ENCODE measurements around the gene TMEM145.
"Not testable (repeated sequence)": the region's sequence is repeated elsewhere in the genome, so short reads cannot be mapped to it uniquely, and the experiment has no call there.

TMEM145 gene

DNA sequence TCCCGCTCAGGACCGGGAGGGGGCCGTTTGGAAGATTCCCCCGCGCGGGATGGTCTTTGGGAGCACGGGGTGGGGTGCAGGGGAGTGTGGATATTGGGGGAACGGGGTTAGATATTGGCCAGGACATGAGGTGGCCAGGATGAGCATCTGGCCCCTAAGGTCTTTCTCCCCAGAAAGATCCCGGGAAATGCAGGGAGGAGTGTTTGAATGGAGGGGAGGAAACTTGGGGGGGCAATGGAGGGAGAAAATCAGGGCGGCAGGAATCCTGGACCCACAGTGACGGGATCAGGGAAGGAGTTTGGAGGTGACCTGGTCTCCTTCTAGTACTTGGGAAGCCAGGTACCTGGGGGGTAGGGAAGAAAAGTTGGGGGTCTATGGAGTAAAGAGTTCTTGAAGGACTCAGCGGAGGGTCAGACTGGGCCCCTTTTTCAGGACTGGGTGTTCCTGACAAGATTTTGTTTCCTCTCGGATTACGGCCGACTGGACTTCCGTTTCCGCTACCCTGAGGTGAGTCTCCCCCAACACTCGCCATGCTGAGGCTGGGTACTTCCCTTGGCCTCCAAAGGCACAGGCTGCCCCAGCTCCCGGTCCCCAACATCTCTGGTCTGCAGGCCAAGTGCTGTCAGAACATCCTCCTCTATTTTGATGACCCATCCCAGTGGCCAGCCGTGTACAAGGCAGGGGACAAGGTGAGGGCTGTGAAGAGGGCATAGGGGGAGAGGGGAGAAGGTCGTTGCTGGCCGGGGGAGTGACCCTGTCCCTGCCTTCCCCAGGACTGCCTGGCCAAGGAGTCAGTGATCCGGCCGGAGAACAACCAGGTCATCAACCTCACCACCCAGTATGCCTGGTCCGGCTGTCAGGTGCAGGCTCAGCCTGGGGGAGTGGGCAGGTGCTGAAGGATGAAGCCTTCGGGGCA, 989 bp downstream of the TMEM145 start:
- DNase-seq = no peak

DNA sequence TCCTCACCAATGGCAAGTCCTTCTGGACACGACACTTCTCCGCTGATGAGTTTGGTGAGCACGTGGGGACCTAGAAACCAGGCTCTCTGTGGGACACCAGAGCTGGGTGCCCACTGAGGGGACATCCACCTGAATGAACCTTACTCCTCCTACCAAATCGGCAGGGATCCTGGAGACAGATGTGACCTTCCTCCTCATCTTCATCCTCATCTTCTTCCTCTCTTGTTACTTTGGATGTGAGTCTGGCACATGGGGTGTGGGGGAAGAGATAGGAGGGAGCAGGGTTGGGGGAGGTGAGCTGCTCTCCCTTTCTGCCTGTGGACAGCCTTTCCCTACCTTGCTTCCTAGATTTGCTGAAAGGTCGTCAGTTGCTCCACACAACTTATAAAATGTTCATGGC, 1.9 kb downstream of the TMEM145 start:
- DNase-seq = no peak

DNA sequence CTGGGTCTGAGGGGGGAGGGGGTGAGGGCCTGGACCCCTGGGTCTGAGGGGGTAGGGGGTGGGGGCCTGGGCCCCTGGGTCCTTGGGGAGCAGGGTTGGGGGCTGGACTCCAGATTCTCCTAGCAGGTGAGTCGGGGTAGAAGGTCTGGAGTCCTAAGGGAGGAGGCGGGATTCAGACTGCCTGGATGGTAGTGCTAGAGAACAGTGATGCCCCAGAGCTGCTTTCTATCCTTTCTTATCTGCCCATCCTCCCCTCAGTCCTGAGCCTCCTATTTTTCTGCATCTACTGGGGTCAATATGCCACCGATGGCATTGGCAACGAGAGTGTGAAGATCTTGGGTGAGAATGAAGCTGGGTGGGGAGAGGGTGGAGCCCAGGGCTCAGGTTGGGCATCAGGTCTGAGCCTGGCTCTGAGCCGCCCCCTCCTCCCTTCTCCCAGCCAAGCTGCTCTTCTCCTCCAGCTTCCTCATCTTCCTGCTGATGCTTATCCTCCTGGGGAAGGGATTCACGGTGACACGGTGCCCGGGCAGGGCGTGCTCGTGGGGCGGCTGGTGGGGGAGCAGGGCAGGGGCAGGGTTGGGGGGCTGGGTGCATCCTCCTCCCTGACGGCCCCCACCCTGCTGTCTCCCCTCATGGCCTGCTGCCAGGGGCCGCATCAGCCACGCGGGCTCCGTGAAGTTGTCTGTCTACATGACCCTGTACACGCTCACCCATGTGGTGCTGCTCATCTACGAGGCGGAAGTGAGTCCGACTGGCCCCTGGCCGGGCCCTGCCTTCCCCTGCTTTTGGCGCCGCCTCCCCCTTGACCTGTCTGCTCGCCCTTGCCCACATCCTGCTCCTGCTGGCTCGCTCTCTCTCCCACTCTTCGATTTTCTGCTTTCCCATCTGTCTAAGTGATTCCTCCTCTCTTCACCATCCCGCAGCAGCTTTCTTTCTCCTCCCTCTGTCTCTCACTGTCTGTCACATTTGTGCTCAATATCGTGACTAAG, 3.4 kb downstream of the TMEM145 start:
- peak in 4 of 56 donors; percentile 6 to 19 (median 14) for DNase-seq

DNA sequence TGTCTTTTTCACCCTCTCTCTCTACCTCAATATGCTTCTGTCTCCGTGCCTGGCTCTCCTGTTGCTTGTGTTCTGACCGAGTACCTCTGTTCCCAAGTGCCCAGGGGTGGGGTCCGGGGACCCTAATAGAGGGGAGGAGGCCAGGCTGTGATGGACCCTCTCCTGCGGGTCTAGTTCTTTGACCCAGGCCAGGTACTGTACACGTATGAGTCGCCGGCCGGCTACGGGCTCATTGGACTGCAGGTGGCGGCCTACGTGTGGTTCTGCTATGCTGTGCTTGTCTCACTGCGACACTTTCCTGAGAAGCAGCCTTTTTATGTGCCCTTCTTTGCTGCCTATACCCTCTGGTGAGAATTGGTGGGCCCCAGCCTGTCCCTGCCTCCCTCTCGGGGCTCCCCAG, 4.4 kb downstream of the TMEM145 start:
- no peak for DNase-seq

DNA sequence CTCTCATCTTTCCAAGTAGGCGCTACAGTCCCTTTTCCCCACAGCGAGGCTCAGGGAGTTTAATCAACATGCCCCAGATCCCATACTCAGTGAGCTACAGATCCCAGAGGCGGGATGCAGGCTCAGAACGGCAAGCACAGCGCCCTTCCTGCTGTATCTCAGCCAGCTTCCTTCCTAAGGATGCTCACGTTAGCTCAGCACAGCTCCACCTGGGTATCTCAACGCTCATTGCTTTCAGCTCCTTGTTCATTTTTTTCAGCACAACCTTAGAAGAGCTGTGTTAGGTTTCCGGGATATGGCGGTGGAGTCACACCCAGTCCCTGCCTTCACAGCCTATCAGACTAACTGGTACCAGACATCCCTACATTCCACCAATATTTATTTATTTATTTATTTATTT, 9.2 kb downstream of the TMEM145 start:
- DNase-seq = peak in 9 of 56 donors; percentile 6 to 33 (median 15)

DNA sequence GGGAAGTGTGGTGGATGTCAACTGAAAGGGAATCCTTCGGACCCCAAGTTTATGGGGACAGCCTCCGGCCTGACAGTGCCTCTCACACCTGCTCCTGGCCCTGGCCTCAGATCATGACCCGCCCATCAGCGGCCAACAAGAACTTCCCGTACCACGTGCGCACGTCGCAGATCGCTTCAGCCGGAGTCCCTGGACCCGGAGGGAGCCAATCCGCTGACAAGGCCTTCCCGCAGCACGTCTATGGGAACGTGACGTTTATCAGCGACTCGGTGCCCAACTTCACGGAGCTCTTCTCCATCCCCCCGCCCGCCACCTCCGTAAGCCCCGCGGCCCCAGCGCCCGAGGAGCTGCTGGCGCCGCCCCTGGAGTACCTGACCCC, 10.4 kb downstream of the TMEM145 start:
- DNase-seq = no peak

DNA sequence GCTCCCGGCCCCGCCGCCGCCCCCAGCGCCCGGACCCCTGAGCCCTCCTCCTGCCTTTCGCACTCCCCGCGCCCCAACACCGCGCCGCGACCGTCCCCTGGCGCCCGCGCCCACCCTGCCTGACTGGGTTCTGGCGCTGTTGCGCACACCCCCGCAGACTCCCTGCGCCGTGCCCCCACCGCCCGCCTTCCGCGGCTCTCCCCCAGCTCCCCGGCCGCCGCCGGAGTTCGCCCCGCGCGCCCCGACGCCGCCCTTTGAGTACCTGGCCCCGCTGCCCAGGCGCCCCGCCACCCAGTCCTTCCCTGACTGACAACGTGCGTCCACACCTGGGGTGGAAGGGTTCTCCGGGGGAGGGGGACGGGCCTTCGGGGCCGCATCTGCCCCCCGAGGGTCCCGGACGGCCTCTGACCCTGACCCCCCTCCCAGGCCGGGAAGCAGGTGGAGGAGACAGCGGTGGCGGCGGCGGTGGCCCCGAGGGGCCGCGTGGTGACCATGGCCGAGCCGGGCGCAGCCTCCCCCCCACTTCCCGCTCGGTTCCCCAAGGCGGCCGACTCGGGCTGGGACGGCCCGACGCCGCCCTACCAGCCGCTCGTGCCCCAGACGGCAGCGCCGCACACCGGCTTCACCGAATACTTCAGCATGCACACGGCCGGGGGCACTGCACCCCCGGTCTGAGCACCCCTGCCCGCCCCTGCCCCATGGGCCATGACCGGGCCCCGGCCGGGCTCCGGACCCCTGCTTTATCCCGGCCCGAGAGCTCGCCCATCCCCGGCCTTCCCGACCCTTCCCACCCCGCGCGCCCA, 10.9 kb downstream of the TMEM145 start:
- DNase-seq = peak in 5 of 56 donors; percentile 1 to 23 (median 12)

DNA sequence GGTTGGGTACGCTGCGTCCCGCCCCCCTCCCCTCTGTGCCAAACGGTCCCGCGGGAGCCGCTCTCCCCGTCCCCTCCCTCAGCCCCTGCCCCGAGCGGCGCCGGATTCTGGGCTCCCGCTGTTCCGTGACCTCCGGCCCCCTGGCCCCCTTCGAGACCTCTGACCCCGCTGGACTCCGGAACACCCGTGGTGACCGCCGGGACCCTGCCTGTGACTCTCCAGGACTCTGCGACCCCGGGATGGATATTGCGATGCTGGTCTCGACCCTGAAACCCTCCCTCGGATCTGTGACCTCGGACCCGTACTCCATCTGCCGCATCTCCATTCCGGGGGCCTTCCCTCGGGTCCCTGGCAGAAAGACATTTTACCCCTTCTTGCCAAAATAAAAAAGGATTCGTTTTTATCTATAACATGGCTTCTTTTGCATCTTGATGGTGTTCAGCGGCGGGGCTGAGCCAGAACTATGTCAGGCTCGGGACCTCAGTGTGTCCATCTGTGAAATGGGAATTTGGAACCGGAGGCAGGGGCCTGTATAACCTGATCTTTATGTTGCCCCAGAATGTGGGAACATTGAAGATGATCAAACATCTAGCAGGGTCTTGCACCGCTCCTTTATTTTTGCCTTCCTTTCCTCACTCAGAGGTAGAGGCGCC, 11.7 kb downstream of the TMEM145 start:
- peak in 1 of 56 donors; percentile 37 for DNase-seq

DNA sequence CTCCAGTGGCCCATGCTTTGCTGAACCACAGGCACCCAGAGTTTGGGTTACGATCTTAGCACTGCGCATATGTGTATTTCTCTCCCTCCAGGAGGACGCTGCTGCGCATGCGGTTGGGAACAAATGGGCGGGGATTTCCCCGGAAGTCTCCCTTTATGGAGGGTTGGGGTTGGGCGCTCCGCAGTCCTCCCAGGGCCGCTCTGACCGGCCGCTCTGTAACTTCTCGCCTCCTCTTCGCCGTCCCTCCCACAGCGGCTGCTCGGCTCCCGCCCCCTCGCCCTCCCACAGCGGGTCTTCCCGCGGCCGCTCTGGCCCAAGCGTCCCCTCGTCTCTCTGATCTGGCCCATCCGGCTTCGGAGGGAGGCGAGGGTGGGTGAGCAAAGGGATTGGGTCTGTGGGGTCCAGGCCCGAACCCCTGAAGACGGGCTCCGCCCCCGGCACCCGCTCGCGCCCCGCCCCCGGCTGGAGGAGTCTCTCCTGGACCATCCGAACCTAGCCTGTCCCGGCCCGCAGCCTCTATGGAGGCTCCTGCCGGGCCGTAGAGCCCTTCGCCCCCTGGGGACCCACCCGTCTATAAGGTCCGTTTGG, 12.3 kb downstream of the TMEM145 start, which contains the start of gene MEGF8:
MEGF8 (plus strand) TSS at position 328 of the 588 bp plus-strand sequence. CDS start 609 bp downstream, outside the sequence.
- DNase-seq = peak; percentile 75 to 99 (median 97)

DNA sequence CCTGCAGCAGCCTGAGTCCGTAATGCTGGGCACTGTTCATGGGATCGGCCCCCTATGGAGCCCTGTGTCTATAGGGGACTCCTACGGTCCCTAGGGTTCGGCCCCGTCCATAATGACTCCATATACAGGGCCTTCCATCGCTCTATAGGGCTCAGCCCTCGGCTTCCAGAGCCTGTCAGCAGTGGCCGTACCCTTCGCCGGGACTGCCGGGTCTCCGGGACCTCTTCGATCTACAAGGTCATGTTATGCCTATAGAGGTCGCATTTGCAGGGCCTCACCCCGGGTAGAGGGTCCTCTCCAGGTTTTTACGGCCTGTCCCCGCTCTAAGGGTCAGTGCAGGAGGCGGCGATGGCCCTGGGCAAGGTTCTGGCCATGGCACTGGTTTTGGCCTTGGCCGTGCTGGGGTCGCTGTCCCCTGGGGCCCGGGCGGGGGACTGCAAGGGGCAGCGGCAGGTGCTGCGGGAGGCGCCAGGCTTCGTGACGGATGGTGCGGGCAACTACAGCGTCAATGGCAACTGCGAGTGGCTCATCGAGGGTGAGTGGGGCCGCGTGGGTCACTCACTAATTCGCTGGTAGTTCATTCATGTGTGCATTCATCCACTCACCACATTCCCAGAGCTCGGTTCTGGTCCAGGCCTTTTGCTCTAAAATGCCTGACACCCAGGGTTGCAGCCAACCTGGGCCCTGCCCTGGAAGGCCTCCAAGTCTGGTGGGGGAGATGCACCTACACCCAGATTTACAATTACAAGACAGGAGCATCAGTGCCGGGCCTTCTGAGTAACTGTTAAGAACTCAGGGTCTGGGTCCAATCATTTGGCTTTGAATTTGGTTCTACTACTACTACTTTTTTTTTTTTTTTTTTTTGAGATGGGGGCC, 13.0 kb downstream of the TMEM145 start:
- peak in 9 of 56 donors; percentile 10 to 58 (median 51) for DNase-seq

DNA sequence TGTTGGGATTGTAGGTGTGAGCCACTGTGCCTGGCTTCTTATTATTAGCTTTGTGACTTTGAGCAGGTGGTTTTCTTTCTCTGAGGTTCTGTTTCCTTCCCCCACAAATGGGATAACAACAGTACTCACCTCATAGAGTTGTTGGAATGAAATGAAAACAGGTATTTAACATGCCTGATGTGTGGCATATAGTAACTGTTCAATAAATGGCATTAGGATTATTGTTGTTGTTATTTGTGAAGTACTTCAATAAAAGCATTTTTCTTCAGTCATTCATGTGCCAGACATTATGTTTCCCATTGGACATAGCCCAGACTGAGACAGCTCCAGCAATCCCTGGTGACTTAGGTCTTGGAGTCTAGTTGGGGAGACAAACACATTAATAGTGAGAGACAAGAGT, 13.9 kb downstream of the TMEM145 start:
- no peak for DNase-seq

DNA sequence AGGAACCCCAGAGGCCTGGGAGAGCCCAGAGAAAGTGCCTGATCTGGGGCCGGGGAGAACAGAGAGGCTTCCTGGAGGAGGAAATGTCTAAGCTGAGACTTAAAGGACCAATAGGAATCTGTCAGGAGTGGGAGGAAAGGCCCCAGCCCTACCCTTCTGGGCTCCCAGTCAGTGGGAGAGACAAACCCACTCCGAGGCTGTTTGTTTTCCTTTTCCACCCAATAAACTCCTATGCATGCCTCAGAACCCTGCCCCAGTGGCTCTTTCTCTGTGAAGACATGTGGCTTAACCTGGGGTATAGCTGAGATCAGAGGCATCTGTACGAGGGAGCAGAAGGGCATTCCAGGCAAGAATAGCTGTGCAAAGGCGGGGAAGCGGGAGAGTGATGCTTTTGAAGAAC, 14.3 kb downstream of the TMEM145 start:
- no peak for DNase-seq

DNA sequence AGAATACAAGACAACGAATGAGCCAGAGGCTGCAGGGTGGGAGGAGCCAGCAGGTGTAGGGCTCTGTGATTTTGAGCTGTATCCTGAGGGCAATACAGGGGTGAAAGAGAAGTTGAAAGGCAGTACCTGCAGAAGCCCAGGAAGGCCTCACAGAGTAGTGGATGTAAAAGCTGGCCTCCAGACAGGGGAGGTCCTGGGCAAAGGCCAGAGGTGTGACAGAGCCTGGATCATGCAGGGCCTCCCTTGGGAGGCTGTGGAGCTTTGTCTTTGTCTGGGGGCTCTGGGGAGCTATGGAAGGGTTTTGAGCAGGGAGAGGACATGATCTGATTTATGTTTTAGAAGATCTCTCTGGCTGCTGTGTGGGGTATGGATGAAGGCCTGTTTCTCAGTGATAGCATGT, 15.0 kb downstream of the TMEM145 start:
- no peak for DNase-seq

DNA sequence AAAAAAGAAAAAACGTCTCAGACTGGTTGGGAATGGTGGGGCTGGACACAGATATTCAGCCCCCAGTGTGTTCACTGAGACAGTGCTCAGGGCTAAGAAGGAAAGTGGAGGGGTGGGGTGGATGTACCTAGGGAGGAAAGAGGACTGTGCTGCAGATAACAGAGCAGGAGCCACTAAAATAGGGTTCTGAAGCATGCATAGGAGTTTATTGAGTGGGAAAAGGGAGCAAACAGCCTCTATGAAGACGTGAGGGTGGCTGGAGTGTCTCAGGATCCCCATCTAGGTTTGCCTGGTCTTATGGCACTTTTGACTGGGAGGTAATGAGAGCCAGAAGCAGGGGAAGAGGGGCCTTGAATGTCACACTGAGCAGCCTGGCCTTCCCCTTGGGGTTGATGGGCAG, 15.7 kb downstream of the TMEM145 start:
- DNase-seq = no peak

DNA sequence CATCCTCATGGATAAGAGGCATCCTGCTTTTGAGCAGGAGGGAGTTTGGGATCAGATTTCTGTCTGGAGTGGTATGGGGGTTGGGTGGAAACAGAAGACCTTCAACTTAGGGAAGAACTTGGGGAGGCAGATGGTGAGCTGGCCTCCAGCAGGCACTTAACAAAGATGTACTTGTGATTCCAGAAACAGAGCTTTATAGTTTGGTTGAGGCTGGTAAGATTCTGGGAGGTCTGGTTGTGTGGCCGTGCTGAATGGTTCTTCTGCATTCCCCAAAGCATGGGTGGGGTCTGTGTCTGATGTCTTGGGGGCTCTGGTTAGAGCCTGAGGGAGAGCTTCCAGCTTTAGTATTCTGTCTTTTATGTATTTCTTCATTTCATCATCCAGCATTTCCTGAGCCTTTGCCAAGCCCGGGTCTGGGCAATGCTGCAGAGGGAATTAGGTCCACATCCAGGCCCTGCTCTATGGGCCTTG, 17.2 kb downstream of the TMEM145 start:
- no peak for DNase-seq

DNA sequence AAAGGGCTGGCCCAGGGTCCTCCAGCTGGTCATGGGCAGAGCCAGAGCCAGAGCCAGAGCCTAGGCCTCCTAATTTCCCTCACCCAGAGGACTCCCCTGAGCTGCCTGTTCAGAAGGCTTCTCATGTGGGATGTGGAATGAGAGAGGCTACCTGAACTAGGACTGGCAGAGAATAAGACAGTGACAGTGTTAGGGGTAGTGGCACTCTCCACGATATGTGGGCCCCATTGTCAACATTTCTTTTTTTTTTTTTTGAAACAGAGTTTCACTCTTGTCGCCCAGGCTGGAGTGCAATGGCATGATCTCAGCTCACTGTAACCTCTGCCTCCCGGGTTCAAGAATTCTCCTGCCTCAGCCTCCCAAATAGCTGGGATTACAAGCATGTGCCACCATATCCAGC, 18.2 kb downstream of the TMEM145 start:
- not testable (repeated sequence) for DNase-seq

DNA sequence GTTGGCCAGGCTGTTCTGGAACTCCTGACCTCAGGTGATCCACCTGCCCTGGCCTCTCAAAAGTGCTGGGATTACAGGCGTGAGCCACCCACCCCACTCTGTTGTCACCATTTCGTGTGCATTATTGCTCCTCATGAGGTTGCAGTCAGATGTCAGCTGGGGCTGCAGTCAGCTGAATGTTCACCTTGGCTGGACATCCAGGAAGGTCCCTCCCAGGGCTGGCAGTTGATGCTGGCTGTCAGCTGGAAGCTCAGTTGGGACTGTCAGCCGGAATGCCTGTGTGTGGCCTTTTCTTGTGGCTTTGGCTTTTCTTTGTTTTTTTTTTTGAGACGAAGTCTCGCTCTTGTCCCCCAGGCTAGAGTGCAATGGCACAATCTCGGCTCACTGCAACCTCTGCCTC, 18.9 kb downstream of the TMEM145 start:
- DNase-seq = no peak

DNA sequence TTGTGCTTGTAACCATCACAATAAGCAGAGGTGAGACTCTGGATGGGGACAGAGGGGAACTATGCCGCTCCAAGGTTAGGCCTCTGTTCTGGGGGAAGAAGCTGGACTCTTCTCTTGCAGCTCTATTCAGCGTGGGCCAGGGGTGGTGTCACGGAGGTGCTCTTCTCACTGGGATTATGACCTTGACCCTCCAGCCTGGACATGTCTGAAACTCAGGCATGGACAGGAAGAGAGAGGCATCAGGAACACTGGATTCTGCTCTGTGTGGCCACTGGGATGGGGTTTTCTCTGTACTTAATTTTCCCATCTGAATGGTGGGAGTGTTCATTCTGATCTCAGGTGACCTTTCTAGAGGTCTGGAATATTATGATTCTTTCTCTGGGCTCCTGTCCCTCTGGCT, 19.9 kb downstream of the TMEM145 start:
- no peak for DNase-seq

Measured in nucleus accumbens (tissue), 56 donors.